ENCODE results near the gene LYSMD4.
"Not testable (repeated sequence)": the region's sequence is repeated elsewhere in the genome, so short reads cannot be mapped to it uniquely, and the experiment has no call there.

LYSMD4 gene

DNA sequence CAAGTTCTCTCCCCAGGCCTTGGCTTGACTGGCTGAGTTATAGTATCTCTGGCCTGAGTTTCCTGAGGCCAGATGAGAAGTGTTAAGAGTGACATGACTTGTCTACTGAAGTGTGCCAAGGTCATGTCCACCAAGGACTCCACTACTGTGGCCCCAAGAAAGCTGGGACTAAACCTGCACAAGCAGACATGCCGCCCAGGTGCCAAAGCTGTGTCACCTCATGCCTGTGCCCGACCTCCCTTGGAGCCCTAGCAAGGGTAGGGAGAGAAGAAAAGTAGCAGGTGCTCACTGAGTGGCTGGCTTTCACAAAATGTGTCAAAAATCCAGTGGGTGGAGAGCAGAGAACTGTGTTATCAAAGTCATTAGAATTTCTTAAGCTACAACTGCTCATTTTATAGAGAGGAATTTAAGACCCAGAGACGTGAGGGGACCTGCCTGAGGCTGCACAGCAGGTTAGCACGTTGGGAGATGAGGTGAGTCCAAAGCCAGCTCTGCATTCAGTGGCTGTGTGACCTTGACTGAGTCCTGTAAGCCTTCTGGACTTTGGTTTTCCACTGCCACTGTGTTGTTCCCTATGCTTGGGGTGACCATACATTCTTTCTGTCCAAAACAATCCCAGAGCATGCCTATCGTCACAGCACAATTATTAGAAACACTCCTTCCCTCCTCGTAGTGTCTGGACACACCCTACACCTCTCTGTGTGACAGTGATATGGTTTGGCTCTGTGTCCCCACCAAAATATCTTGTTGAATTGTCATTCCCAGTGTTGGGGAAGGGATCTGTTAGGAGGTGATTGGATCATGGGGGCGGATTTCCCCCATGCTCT, 5.0 kb upstream of the LYSMD4 start:
- DNase-seq (ENCODE audit: low read depth) = no peak
- no peak for TF ChIP-seq CTCF (IDR thresholded peaks at IDR 0.05; ENCODE audit: low read depth, low read length, missing control alignments)
- in situ Hi-C loops (cut with HindIII; ENCODE audit: low sequenced_read_pairs) = no loop called here
- H3K4me3 ChIP-seq (ENCODE audit: low read depth, low read length) = no peak overlapping the region

DNA sequence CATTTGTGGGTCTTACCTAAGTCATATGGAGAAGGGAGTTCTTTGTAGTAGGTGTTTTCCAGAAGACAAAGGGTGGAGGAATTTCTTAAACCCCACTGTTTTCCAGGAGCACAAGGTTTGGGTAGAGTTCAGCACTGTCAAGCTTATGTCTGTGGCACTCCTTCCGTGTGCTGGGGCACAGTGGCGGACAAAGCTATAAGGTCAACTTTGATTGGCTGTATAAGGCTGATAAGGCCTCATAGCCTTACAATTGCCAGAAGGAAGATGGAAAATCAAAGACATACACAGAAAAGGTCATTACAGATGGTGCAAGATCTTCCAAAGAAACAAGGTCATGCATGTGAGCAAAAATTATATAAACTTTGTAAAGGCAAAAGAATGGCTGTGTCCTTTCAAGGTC, 3.5 kb upstream of the LYSMD4 start:
- H3K4me3 ChIP-seq (ENCODE audit: low read depth, low read length) = no peak overlapping the region
- no peak for TF ChIP-seq CTCF (IDR thresholded peaks at IDR 0.05; ENCODE audit: low read depth, low read length, missing control alignments)
- no peak for DNase-seq (ENCODE audit: low read depth)
- in situ Hi-C loops (cut with HindIII; ENCODE audit: low sequenced_read_pairs) = no loop called here

- in situ Hi-C loops (cut with HindIII; ENCODE audit: low sequenced_read_pairs) = no loop called here
- H3K4me3 ChIP-seq (ENCODE audit: low read depth, low read length) = no peak overlapping the region
- no peak for DNase-seq (ENCODE audit: low read depth)
- no peak for TF ChIP-seq CTCF (IDR thresholded peaks at IDR 0.05; ENCODE audit: low read depth, low read length, missing control alignments)
Measured at GRCh38 chr15:99735868-99736267, 2.6 kb upstream of the LYSMD4 start.

DNA sequence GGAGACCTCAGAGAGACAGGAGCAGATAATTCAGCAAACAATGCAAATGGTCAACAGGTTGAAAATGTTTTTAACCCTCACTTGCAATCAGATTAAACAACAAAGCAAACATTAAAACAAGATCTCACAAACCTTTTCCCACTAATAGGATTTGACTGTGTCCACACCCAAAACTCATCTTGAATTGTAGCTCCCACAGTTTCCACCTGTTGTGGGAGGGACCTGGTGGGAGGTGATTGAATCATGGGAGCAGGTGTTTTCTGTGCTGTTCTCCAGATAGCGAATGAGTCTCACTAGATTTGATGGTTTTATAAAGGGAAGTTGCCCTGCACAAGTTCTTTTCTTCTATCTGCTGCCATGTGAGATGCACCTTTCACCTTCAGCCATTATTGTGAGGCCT, 1.3 kb upstream of the LYSMD4 start:
- no peak overlapping the region for H3K4me3 ChIP-seq (ENCODE audit: low read depth, low read length)
- TF ChIP-seq CTCF (IDR thresholded peaks at IDR 0.05; ENCODE audit: low read depth, low read length, missing control alignments) = no peak
- DNase-seq (ENCODE audit: low read depth) = no peak
- in situ Hi-C loops (cut with HindIII; ENCODE audit: low sequenced_read_pairs) = no loop called here

DNA sequence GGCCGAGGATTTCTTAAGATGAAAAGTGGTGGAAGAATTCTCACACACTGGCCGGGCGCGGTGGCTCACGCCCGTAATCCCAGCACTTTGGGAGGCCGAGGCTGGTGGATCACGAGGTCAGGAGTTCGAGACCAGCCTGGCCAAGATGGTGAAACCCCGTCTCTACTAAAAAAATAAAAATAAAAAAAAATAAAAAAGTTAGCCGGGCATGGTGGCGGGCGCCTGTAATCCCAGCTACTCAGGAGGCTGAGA, 729 bp upstream of the LYSMD4 start:
- H3K4me3 ChIP-seq (ENCODE audit: low read depth, low read length); in situ Hi-C loops (cut with HindIII; ENCODE audit: low sequenced_read_pairs); DNase-seq (ENCODE audit: low read depth): not testable (repeated sequence)

GRCh38 chr15:99732751-99733267, 428 bp downstream of the LYSMD4 start:
- in situ Hi-C loops (cut with HindIII; ENCODE audit: low sequenced_read_pairs) = no loop called here
- DNase-seq (ENCODE audit: low read depth) = no peak
- no peak for TF ChIP-seq CTCF (IDR thresholded peaks at IDR 0.05; ENCODE audit: low read depth, low read length, missing control alignments)
- H3K4me3 ChIP-seq (ENCODE audit: low read depth, low read length) = peak overlapping the region; percentile 75

DNA sequence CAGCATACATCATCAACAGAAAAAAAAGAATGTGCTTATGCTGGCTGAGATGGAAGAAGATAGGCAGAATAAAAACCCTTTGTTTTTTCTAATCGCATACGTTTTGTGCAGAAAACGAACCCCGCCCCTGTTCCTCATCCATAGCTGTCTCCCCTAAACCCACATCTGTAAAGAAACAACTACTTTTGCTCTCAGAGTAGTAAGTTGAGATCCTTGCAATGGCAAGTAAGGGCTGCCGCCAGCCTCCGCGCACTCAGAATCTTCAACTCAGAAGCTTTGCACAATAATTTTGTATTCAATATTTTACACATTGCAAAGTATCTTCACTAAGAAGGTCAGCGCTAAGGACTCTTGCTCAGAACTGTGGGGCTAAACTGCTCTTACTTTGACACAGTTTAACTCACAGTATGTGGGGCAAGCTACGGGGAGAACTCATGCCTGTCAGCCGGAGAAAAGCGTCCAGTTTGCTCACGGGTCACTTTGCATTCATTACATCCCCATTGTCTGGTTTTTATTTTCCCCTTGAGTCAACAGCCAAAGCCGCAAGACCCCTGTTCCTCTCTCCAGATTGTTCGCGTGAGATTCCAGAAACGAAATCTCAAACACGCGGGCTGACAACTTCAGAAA, 1.0 kb downstream of the LYSMD4 start:
- DNase-seq (ENCODE audit: low read depth) = peak; percentile 29
- peak overlapping the region; percentile 75 for H3K4me3 ChIP-seq (ENCODE audit: low read depth, low read length)
- in situ Hi-C loops (cut with HindIII; ENCODE audit: low sequenced_read_pairs) = no loop called here
- no peak for TF ChIP-seq CTCF (IDR thresholded peaks at IDR 0.05; ENCODE audit: low read depth, low read length, missing control alignments)
